Activated naive CD4-positive, alpha-beta T cell treated with anti-CD3 and anti-CD28 coated beads for 36 hours (primary cell): Measurements from ENCODE around the gene OTULIN. TPM values are rescaled to one million over a fixed set of nuclear protein-coding genes. Genes with fewer than 3 reads are reported as not detected.

Experiments
- CTCF ChIA-PET: fragments of 350-600 bp; sonication (Branson Sonifier 250); formaldehyde crosslinking; loops from one replicate; lab custom pipeline; 2021; ENCODE audit warnings: antibody characterized with exemption; lab: Charles Lee
- DNase-seq: peaks from one replicate; pipeline ENCODE4 v3.0.0-alpha.2; 2020
- H3K27ac Mint-ChIP-seq: one replicate; pipeline ENCODE4 v1.8.0; 2021; ENCODE audit warnings: mild to moderate bottlenecking, mixed read lengths
- H3K27me3 Mint-ChIP-seq: one replicate; pipeline ENCODE4 v1.8.0; 2021; ENCODE audit warnings: low read depth, mixed read lengths
- H3K36me3 Mint-ChIP-seq: one replicate; pipeline ENCODE4 v1.8.0; 2021; ENCODE audit warnings: low read depth, mixed read lengths
- H3K4me1 Mint-ChIP-seq: one replicate; pipeline ENCODE4 v1.8.0; 2021; ENCODE audit warnings: low read depth, mixed read lengths
- H3K4me3 Mint-ChIP-seq: one replicate; pipeline ENCODE4 v1.8.0; 2021; ENCODE audit warnings: mild to moderate bottlenecking, moderate library complexity, mixed read lengths
- H3K9me3 Mint-ChIP-seq: one replicate; pipeline ENCODE4 v1.8.0; 2021; ENCODE audit warnings: mixed read lengths
- intact Hi-C: fragments of 100-400 bp; cut with micrococcal nuclease; formaldehyde crosslinking; loops from one replicate; pipeline ENCODE4 v1.15.1; 2023
- total RNA-seq, 2 experiments: library from RNA; stranded (reverse); gene quantifications; one replicate each; pipeline ENCODE4 v1.2.3, GENCODE V29; 2021

OTULIN gene
- total RNA-seq, 2 experiments from 2014 or later = 46.4 to 48.0 TPM

- H3K27ac Mint-ChIP-seq = no peak overlapping the region
- no peak for DNase-seq
- H3K9me3 Mint-ChIP-seq = no peaks in the 10 kb centered on the region
- intact Hi-C loops = no loop called here
- CTCF ChIA-PET = interaction anchor here (0.7 to 1.1 kb wide), 4 partner anchors 21 to 236 kb away, joined by 3 read pairs; no protein-coding TSS in a partner anchor
- no peaks in the 10 kb centered on the region for H3K27me3 Mint-ChIP-seq
- no peak overlapping the region for H3K4me3 Mint-ChIP-seq
- peaks cover 8% of the 10 kb centered on the region for H3K4me1 Mint-ChIP-seq
- H3K36me3 Mint-ChIP-seq = peaks cover 27% of the 10 kb centered on the region
These were observed 83.8 kb downstream of the OTULIN start for GRCh38 chr5:14748180-14748900.

Other genes with a start within 250 kb of the OTULIN start
- gene OTULINL, start 82.9 kb upstream of the OTULIN start, total RNA-seq = 10 to 100 TPM in 1 of 2 experiments, 1 to 10 TPM in 1; 9.1 to 10.6 TPM
- 10 to 100 TPM; 92.0 to 93.5 TPM for gene ANKH, start 207.1 kb downstream of the OTULIN start, total RNA-seq